ENCODE data around the gene GRB2. TPM values are rescaled to one million over a fixed set of nuclear protein-coding genes. Genes with fewer than 3 reads are reported as not detected.
"Not testable (repeated sequence)": the region's sequence is repeated elsewhere in the genome, so short reads cannot be mapped to it uniquely, and the experiment has no call there.

The GRB2 gene
- total RNA-seq, 1 donor from 2014 or later: 181 TPM

GRCh38 chr17:75370286-75370915 lies 35.1 kb downstream of the GRB2 start:
- no peak for TF ChIP-seq CTCF (IDR thresholded peaks at IDR 0.05)
- H3K4me3 ChIP-seq: no peak overlapping the region
- intact Hi-C loops (cut with DNase I): no loop called here
- DNase-seq (no peak), ATAC-seq (peak in 1 of 2 donors; percentile 66)
- peaks cover 9% of the 10 kb centered on the region for H3K36me3 ChIP-seq
- H3K27me3 ChIP-seq (ENCODE audit: low read depth): no peaks in the 10 kb centered on the region
- H3K4me1 ChIP-seq: peaks cover 69% of the 10 kb centered on the region
- no peak overlapping the region for H3K27ac ChIP-seq
- H3K9me3 ChIP-seq: no peaks in the 10 kb centered on the region

- H3K4me3 ChIP-seq; intact Hi-C loops (cut with DNase I); H3K27ac ChIP-seq; DNase-seq; H3K27me3 ChIP-seq (ENCODE audit: low read depth); ATAC-seq; H3K36me3 ChIP-seq; H3K9me3 ChIP-seq: not testable (repeated sequence)
- H3K4me1 ChIP-seq: peaks cover 92% of the 10 kb centered on the region
Observed at GRCh38 chr17:75367838-75368789, 37.4 kb downstream of the GRB2 start.

- Histone ChIP-seq H3K36me3 (no peaks in the 10 kb centered on the region), H3K27ac (peak overlapping the region; percentile 38), H3K4me1 (peaks cover 95% of the 10 kb centered on the region), H3K4me3 (no peak overlapping the region), H3K9me3 (no peaks in the 10 kb centered on the region), H3K27me3 (ENCODE audit: low read depth) (no peaks in the 10 kb centered on the region)
- ATAC-seq (no peak), DNase-seq (no peak)
- TF ChIP-seq CTCF (IDR thresholded peaks at IDR 0.05): no peak
- intact Hi-C loops (cut with DNase I): no loop called here
Observed at GRCh38 chr17:75367312-75367711, 38.2 kb downstream of the GRB2 start.

- H3K9me3 ChIP-seq: no peaks in the 10 kb centered on the region
- H3K27me3 ChIP-seq (ENCODE audit: low read depth): no peaks in the 10 kb centered on the region
- intact Hi-C loops (cut with DNase I): no loop called here
- DNase-seq (no peak), ATAC-seq (peak; percentile 34 to 43)
- TF ChIP-seq CTCF (IDR thresholded peaks at IDR 0.05): no peak
- H3K4me1 ChIP-seq: peaks cover 97% of the 10 kb centered on the region
- H3K4me3 ChIP-seq: no peak overlapping the region
- no peaks in the 10 kb centered on the region for H3K36me3 ChIP-seq
- H3K27ac ChIP-seq: no peak overlapping the region
Observed at GRCh38 chr17:75366432-75366831, 39.0 kb downstream of the GRB2 start.

GRCh38 chr17:75365931-75366275 lies 39.6 kb downstream of the GRB2 start:
- DNase-seq: no peak
- Histone ChIP-seq H3K27ac (no peak overlapping the region), H3K9me3 (no peaks in the 10 kb centered on the region), H3K4me3 (no peak overlapping the region), H3K27me3 (ENCODE audit: low read depth) (no peaks in the 10 kb centered on the region), H3K36me3 (no peaks in the 10 kb centered on the region), H3K4me1 (peaks cover 98% of the 10 kb centered on the region)
- intact Hi-C loops (cut with DNase I): no loop called here
- ATAC-seq: no peak
- TF ChIP-seq CTCF (IDR thresholded peaks at IDR 0.05): no peak
